Stimulated activated CD4-positive, alpha-beta T cell treated with anti-CD3 and anti-CD28 coated beads, Interleukin-12 subunit alpha, Interleukin-12 subunit beta, amount 100 ng/mL, for 24 hours (primary cell): ENCODE data around the gene AIP.
A peak's percentile ranks its signal among the peaks of the same experiment; 100 is the strongest.
"Not testable (repeated sequence)": the region's sequence is repeated elsewhere in the genome, so short reads cannot be mapped to it uniquely, and the experiment has no call there.

ENCODE experiments used
- DNase-seq, 2 experiments: peaks; one replicate each; pipeline ENCODE4 v3.0.0-alpha.2; 2020; ENCODE audit warnings: low read depth in 2 of 2

AIP gene

DNA sequence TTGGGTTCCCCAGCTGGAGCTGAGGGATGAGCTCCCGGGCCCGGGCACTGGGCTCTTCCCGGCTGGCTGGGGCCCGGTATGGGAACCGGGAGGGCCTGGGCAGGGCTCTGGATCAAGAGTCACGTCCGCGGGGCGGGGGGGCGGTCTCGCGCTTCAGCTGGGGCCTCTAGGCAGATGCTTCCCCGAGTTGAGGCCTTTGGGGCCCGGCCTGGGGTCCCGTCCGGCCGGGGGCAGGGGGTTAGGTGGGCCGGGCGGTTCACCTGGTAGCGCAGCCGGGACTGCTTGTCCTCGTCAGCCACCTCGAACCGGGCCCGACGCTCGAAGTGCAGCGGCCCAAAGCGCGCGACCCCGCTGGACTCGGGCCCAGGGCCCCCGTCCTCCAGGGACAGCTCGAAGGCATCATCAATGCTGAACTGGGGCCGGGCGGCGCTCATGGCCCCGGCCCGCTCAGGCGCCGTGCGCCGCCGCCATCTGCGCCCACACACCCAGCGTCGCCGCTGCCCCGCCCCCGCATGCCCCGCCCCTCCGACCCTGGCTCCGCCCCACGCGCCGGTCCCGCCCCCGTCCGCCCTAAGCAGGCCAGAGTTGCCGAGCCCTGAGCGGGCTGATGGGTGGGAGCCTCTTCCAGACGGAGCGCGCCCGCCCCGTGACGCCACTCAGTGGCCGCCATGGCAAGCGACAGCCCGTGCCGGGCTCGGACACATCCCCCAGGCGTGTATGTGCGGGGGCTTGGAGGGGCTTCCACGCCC, 13.9 kb upstream of the AIP start, which contains the start of gene TMEM134:
Gene TMEM134, minus strand, starts transcription at position 493 of the 749 bp plus-strand sequence. Its CDS starts 59 bp downstream, at position 434.
- peak; percentile 87 to 89 for DNase-seq

DNA sequence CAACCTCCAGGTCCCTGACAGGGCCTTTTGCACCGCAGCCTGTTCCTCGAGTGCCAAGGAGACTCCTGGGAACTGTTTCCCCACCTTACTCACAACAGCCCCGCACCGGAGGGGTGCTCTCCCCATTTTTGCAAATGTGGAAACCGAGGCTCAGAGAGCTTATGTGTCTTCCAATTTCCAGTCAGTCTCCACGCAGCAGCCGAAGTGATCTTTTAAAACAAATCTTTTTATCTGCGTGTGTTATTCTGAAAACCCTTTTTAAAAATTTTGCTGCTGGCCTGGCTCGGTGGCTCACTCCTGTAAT, 13.4 kb upstream of the AIP start:
- DNase-seq = no peak

DNA sequence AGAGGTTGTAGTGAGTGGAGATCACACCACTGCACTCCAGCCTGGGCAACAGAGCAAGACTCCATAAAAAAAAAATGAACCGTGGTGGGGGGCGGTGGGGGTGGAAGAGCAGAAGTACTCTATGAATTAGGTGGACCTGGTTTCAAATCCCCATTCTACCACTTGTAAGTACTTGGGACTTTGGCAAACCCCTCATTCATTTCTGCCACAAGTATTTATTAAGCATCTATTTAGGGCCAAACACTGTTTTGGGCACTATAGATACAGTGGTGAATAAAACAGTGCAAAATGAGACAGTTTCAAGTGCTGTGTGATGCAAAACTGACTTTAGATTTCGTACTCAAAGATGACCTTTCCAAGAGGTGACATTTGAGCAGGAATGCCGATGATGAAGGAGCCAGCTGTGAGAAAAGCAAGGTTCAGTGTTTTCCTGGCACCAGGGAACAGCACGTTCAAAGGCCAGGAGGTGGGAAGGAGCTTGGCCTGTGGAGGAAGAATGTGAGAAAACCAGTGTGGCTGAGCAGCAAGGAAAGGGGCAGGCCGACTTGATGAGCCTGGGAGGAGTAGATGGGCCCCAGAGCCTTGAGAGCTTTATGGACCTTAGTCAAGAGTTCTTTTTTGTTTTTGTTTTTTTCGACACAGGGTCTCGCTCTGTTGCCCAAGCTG, 12.4 kb upstream of the AIP start:
- no peak for DNase-seq

DNA sequence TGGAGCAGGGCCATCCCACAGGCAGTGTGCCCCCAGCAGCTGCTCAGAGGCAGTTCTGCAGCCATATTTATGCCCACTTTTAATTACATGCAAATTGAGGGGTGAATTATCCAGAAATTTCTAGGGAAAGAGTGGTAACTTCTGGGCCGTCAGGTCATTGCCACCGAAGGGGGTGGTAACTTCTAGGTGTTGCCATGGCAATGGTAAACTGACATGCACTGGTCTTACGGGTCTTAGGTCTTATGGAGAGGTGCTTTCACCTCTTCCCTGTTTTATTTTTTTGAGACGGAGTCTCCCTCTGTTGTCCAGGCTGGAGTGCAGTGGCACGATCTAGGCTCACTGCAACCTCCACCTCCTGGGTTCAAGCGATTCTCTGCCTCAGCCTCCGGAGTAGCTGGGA, 9.9 kb upstream of the AIP start:
- no peak for DNase-seq

DNA sequence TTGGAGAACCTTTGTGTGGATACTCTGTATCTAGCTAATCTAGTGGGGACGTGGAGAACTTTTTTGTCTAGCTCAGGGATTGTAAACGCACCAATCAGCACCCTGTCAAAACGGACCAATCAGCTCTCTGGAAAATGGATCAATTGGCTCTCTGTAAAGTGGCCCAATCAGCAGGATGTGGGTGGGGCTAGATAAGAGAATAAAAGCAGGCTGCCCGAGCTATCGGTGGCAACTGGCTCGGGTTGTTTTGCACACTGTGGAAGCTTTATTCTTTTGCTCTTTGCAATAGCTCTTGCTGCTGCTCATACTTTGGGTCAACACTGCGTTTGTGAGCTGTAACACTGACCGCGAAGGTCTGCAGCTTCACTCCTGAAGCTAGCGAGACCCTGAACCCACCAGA, 6.1 kb upstream of the AIP start:
- DNase-seq = not testable (repeated sequence)

DNA sequence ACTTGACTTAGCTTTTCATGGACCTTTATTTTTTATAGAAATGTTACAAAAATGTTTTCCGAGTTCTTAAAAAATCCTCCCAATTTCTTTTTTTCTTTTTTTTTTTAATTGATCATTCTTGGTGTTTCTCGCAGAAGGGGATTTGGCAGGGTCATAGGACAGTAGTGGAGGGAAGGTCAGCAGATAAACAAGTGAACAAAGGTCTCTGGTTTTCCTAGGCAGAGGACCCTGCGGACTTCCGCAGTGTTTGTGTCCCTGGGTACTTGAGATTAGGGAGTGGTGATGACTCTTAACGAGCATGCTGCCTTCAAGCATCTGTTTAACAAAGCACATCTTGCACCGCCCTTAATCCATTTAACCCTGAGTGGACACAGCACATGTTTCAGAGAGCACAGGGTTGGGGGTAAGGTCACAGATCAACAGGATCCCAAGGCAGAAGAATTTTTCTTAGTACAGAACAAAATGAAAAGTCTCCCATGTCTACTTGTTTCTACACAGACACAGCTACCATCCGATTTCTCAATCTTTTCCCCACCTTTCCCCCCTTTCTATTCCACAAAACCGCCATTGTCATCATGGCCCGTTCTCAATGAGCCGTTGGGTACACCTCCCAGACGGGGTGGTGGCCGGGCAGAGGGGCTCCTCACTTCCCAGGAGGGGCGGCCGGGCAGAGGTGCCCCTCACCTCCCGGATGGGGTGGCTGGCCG, 5.3 kb upstream of the AIP start:
- not testable (repeated sequence) for DNase-seq

DNA sequence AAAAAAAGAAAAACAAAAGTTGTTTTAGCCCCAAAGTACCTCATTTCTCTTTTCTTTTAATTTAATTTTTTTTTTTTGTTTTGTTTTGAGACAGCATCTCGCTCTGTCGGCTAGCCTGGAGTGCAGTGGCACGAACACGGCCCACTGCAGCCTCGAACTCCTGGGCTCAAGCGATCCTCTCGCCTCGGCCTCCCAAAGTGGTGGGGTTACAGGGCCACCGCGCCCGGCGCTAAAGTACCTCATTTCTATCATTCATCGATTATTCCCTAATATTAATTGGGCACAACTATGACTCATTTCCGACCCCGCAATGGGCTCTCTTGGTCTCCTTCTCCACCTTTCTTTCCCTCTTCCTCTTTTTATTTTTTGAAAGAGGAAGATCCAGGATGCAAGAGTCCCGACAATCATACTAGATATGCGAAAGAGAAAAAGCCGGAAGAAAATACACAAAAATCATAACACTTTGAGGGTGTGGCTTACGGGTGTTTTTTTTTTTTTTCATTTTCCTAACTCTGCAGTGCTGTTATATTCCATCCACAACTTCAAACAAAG, 475 bp upstream of the AIP start:
- no peak for DNase-seq

DNA sequence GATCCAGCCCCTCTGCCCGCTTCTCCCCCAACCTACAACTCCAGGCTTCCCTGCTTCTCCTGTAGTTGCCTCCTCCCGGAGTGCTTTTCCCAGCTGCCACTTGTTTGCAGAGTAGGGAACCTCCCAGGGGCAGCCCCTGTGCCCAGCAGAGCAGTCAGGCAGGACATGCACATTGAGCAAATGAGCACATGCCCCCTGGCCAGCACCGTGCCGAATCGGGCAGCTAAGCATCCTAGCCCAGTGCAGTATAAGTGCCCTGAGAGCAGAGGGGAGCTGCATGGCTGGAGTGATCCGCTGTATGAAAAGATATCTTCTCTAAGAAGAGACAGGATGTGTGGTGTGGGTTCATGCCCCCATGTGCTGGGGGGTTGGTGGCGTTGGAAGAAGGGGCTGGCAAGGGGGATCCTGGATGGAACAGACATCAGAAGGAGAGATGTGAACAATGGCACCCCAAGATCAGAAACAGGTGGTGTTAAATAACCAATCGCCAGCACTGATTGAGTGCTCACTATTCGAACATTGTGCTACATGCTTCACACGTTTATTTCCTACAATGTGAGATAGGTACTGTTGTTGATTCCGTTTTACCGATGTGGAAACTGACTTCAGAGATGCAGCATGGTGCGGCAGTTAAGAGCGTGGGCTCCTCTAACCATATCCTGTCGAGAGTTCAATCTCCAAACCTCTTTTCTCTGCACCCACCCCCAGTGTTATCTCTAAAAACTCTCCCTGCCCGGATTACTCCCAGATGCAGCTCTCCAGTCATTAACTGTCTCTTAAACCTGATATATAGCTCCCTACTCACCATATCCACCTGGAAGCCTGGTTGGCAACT, 1.2 kb downstream of the AIP start:
- no peak for DNase-seq

DNA sequence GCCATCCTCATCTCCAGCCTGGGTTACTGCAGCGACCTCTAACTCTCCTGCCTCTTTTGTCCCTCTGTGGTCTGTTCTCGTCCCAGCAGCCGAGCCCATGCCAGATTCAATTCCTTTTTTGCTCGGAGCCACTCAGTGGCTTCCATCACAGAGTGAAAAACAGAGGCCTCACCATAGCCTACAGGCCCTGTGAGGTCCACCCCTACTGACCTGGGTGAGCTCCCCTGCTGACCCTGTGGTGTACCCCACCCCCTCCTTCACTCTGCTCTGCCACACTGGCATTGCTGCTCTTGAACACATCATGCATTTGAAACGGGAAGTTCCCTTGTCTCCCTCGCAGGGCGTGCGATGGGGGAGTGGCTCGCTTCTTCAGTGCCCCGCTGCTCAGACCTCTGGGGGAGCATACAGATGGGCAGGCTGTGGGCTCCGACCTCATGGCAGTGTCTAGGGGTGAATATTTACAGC, 2.1 kb downstream of the AIP start:
- peak in 1 of 2 experiments; percentile 66 for DNase-seq

DNA sequence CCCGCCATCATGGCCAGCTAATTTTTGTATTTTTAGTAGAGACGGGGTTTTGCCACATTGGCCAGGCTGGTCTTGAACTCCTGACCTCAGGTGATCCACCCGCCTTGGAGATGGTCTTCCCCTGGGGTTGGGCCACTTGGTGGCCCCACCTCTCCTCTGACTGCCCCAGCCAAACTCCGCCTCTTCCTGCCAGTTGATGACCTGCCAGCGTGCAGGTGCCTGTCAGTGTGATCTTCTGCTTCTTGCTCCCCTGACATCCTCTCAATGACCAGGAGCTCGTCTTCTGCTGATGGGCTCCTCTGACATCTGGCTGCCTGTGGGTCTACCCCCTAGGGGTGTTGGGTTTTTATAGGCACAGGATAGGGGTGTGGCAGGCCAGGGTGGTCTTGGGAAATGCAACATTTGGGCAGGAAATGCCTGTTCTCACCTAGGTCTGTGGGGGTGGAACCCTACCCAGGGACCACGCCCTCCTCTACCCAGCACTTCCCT, 3.1 kb downstream of the AIP start:
- peak in 1 of 2 experiments; percentile 57 for DNase-seq

DNA sequence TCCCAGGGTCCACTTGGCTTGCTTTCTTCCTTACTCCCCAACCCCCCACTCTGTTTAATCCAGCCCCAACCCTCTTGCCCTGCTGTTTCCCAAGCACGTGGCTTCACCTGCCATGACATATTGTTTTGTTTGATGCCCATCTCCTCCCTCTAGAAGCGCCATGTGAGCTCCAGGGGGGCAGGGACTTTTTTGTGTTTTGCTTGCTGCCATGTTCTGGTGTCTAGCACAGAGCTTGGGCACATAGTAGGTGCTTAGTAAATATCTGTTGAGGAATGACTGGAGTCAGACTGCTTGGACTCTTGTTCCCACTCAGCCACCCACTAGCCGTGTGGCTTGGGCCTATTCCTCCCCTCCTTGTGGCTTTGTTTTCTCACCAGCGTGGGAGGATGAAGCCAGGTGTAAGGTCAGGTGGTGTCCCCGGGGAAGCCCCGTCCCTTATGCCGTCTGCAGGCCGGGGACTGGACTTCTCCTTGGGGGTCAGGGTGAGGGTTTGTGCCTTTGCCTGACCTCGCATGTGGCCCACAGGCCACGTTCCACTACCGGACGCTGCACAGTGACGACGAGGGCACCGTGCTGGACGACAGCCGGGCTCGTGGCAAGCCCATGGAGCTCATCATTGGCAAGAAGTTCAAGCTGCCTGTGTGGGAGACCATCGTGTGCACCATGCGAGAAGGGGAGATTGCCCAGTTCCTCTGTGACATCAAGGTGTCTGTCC, 3.8 kb downstream of the AIP start:
- no peak for DNase-seq

DNA sequence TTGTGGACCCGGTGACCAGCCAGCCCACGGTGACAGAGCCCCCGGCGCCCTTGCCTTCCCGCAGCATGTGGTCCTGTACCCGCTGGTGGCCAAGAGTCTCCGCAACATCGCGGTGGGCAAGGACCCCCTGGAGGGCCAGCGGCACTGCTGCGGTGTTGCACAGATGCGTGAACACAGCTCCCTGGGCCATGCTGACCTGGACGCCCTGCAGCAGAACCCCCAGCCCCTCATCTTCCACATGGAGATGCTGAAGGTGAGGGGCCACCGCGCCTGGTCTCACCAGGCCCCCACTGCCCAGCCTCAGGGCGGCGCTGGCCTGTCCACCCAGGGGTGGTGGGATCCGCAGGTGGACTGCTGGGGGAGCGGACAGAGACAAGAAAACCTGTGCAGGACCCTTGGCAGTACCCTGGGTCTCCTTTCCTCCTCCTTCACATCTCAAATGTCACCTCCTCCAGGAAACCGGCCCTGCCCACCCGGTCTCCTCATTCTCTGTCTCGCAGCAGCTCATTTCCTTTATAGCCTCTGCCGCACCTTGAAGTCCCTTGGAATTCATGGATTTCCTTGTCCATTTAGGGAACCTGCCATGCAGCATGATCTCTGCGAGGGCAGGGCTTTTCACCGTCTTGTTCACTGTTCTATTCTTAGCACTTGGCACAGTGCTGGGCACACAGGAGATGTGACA, 6.5 kb downstream of the AIP start:
- DNase-seq = no peak

DNA sequence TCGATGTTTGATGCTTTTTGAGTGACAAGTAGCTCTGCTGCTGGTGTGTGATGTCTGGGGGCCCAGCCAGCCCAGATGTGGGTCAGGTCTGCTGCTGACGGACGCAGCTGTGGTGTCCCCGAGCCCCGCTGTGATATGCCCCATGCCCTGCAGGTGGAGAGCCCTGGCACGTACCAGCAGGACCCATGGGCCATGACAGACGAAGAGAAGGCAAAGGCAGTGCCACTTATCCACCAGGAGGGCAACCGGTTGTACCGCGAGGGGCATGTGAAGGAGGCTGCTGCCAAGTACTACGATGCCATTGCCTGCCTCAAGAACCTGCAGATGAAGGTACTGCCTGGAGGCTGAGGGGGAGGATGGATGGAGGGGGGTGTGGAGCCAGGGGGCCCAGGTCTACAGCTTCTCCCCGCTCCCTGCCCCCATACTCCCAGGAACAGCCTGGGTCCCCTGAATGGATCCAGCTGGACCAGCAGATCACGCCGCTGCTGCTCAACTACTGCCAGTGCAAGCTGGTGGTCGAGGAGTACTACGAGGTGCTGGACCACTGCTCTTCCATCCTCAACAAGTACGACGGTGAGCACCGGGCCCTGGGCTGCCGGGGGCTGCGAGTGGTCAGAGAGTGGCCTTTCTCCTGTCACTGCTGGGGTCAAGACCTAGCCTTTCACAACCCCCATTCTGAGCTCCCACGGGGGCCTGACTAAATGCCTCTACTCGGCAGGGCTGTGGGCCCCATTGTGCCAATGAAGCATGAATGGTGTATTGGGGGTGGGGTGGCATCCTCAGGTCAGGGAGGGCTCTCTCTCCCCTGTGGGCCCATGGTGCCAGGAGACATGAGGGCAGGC, 7.3 kb downstream of the AIP start:
- DNase-seq = no peak

DNA sequence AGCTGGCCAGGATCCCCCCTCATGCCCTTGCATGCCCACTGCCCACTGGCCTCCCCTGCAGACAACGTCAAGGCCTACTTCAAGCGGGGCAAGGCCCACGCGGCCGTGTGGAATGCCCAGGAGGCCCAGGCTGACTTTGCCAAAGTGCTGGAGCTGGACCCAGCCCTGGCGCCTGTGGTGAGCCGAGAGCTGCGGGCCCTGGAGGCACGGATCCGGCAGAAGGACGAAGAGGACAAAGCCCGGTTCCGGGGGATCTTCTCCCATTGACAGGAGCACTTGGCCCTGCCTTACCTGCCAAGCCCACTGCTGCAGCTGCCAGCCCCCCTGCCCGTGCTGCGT, 7.9 kb downstream of the AIP start:
- DNase-seq = no peak

DNA sequence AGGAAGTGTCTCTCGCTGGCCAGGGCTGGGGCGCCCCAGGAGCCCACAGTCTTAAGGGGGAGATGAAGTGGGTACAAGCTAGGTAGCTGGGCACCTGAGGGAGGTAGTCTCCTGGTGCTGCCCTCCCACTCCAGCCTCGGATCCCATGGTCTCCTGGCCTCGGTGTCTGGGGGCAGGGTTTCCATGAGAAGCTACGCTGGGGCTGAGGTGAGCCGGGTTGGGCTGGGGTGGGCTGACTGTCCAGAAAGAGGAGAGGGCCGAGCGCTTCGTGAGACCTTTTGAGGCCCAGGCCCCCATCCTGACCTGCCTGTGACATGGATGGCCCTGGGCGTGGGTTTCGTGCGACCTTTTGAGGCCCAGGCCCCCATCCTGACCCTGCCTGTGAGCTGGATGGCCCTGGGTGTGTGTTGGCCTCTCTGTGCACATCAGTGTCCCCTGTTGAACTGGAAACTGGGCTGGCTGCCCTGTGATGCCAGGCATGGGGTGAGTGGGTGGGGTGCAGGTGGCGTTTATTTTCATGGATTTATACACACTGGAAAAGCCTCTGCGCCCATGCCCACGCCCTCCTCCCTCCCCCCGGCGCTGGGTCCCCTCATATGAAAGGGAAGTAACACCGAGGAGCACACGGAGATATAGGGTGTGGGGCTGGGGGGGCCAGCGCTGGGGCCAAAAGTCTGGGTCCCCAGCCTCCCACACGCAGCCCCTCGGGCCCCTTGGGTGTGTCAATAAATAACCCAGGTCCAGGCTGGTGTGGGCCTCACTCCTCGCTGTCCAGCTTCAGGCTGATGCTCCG, 8.6 kb downstream of the AIP start:
- no peak for DNase-seq

DNA sequence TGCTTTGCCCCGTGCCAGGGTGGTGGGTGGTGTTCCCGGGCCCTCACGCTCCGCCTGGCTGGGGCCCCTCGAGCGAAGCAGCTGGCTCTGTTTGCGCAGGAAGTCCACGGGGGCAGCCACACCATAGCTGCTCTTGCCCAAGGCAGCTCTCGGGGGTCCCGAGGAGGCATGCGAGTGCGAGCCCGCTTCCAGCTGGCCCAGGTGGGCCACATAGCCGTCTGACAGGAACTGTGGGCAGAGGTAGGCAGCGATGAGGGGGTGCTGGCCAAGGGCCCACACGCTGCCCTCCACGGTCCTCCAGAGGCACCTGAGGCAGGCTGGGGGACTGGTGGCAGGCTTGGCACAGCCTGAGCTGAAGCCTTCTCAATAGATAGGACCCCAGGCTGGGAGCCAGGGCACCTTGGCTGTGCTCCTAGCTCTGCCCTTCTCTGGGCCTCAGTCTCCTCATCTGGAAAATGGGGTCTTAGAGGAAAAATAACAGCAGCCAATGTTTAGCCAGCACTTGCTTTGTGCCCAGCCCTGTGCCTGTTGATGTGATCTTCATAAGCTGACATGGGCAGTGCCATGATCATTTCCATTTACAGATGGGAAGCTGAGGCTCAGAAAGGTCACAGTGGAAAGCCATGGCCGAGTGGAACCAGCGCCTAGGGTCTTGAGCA, 9.4 kb downstream of the AIP start:
- DNase-seq = no peak

DNA sequence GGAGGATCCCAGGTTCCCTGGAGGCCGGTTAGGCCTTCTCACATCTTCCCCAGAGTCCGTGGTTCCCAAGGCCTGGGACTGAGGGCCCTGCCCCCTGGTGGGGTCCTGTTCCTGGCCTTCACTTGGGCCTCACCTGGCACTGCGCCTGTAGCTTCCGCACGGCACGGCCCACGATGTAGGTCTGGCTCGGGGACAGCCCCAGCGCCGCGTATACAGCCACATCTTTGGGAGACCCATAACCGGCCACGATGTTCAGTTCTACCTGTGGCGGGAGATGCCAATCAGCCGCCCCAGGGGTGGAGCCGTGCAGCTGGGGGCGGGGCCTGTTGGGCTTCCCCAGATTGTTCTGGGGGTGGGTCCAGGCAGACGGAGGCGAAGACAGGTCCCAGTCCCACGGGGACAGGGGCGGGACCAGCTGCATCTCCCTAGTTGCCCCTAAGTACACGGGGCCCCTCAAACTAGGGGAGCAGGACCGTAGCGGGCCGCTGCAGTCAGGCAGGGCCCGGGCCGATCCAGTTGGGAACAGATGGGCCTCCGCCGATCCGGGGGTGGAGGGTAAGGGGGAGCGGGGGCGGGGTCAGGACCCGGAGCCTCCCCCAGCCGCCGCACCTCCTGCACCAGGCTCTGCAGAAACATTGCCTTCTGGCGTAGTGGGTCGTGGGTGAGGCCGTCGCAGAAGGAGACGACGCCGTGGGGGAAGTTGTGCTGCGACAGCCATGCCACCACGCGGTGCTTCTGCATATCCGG, 10.1 kb downstream of the AIP start:
- DNase-seq = no peak
